ENCODE data around the gene KCTD12.

Gene KCTD12

DNA sequence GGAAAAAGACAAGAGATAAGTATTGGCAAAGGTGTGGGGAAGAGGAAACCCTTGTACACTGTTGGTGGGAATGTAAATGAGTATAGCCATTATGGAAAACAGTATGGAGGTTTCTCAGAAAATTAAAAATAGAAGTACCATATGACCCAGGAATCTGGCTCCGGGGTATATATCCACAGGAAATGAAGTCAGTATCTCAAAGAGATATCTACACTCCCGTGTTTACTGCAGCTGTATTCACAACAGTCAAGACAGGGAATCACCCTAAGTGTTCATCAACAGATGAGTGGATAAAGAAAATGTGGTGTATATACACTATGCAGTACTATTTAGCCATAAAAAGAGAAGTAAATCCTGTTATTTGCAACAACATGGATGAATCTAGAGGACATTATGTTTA is 13.5 kb downstream of the KCTD12 start:
- Histone ChIP-seq H3K9ac (ENCODE audit: low read length) (no peak overlapping the region), H3K4me2 (ENCODE audit: low read length) (no peak overlapping the region), H4K20me1 (ENCODE audit: insufficient read depth, low read length) (no peaks in the 10 kb centered on the region), H3K9me2 (ENCODE audit: low read depth, low read length) (no peaks in the 10 kb centered on the region), H3K36me3 (ENCODE audit: insufficient read depth, low read length) (no peaks in the 10 kb centered on the region), H3K27me3 (ENCODE audit: insufficient read depth, low read length) (0 out of 2 replicates have a peak, but pooled peaks cover 11% of the 10 kb centered on the region), H3K27ac (ENCODE audit: low read depth, low read length, poor library complexity, severe bottlenecking) (no peak overlapping the region), H3F3A (ENCODE audit: insufficient read depth, low read length) (no peaks in the 10 kb centered on the region), H3K4me1 (ENCODE audit: insufficient read depth, low read length, severe bottlenecking) (no peaks in the 10 kb centered on the region), H2AFZ (ENCODE audit: low read length) (no peak overlapping the region), H3K4me3 (ENCODE audit: low read depth, low read length, poor library complexity, severe bottlenecking) (no peak overlapping the region), H3K79me2 (ENCODE audit: insufficient read depth, low read length) (no peaks in the 10 kb centered on the region), H3K9me3 (ENCODE audit: low read length) (no peaks in the 10 kb centered on the region)
- TF ChIP-seq, protein P1, sequence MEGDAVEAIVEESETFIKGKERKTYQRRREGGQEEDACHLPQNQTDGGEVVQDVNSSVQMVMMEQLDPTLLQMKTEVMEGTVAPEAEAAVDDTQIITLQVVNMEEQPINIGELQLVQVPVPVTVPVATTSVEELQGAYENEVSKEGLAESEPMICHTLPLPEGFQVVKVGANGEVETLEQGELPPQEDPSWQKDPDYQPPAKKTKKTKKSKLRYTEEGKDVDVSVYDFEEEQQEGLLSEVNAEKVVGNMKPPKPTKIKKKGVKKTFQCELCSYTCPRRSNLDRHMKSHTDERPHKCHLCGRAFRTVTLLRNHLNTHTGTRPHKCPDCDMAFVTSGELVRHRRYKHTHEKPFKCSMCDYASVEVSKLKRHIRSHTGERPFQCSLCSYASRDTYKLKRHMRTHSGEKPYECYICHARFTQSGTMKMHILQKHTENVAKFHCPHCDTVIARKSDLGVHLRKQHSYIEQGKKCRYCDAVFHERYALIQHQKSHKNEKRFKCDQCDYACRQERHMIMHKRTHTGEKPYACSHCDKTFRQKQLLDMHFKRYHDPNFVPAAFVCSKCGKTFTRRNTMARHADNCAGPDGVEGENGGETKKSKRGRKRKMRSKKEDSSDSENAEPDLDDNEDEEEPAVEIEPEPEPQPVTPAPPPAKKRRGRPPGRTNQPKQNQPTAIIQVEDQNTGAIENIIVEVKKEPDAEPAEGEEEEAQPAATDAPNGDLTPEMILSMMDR (IDR thresholded peaks at IDR 0.05; ENCODE audit: low read length) = no peak
- TF ChIP-seq EZH2 (IDR thresholded peaks at IDR 0.05; ENCODE audit: borderline replicate concordance, low read length) = no peak

- H3K9me2 ChIP-seq (ENCODE audit: low read depth, low read length) = no peaks in the 10 kb centered on the region
- TF ChIP-seq, protein P1 (IDR thresholded peaks at IDR 0.05; ENCODE audit: low read length) = no peak
- no peak for TF ChIP-seq EZH2 (IDR thresholded peaks at IDR 0.05; ENCODE audit: borderline replicate concordance, low read length)
- no peaks in the 10 kb centered on the region for H3K4me1 ChIP-seq (ENCODE audit: insufficient read depth, low read length, severe bottlenecking)
- no peaks in the 10 kb centered on the region for H3F3A ChIP-seq (ENCODE audit: insufficient read depth, low read length)
- H2AFZ ChIP-seq (ENCODE audit: low read length) = no peak overlapping the region
- no peak overlapping the region for H3K4me3 ChIP-seq (ENCODE audit: low read depth, low read length, poor library complexity, severe bottlenecking)
- no peak overlapping the region for H3K27ac ChIP-seq (ENCODE audit: low read depth, low read length, poor library complexity, severe bottlenecking)
- no peaks in the 10 kb centered on the region for H3K36me3 ChIP-seq (ENCODE audit: insufficient read depth, low read length)
- H3K9me3 ChIP-seq (ENCODE audit: low read length) = no peaks in the 10 kb centered on the region
- 0 out of 2 replicates have a peak, but pooled peaks cover 8% of the 10 kb centered on the region for H3K27me3 ChIP-seq (ENCODE audit: insufficient read depth, low read length)
- H3K9ac ChIP-seq (ENCODE audit: low read length) = no peak overlapping the region
- H3K79me2 ChIP-seq (ENCODE audit: insufficient read depth, low read length) = no peaks in the 10 kb centered on the region
- H3K4me2 ChIP-seq (ENCODE audit: low read length) = no peak overlapping the region
- H4K20me1 ChIP-seq (ENCODE audit: insufficient read depth, low read length) = no peaks in the 10 kb centered on the region
These were observed 14.8 kb downstream of the KCTD12 start for GRCh38 chr13:76871432-76871831.

DNA sequence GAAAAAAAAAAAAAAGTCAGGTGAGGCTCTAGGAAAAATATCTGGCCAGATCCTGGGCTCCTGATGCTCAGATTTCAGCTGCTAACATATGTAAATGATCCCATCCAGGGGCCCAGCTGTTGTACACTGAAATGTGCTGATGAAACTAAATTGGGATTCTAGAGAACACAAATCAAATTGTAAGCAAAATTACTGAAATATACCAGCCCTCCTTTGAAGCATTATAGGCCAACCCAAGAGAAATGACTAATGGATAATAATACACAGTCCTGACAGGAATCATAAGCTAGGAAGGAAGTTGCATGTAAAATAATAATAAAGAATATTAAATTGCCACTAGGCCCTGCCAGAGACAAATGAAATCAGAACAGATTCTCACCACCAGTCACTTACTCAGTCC is 17.8 kb downstream of the KCTD12 start:
- H2AFZ ChIP-seq (ENCODE audit: low read length) = no peak overlapping the region
- no peak overlapping the region for H3K9ac ChIP-seq (ENCODE audit: low read length)
- H3F3A ChIP-seq (ENCODE audit: insufficient read depth, low read length) = no peaks in the 10 kb centered on the region
- H3K4me3 ChIP-seq (ENCODE audit: low read depth, low read length, poor library complexity, severe bottlenecking) = no peak overlapping the region
- H4K20me1 ChIP-seq (ENCODE audit: insufficient read depth, low read length) = no peaks in the 10 kb centered on the region
- H3K9me2 ChIP-seq (ENCODE audit: low read depth, low read length) = no peaks in the 10 kb centered on the region
- no peaks in the 10 kb centered on the region for H3K36me3 ChIP-seq (ENCODE audit: insufficient read depth, low read length)
- TF ChIP-seq EZH2 (IDR thresholded peaks at IDR 0.05; ENCODE audit: borderline replicate concordance, low read length) = no peak
- TF ChIP-seq, protein P1 (IDR thresholded peaks at IDR 0.05; ENCODE audit: low read length) = no peak
- H3K4me1 ChIP-seq (ENCODE audit: insufficient read depth, low read length, severe bottlenecking) = no peaks in the 10 kb centered on the region
- no peaks in the 10 kb centered on the region for H3K27me3 ChIP-seq (ENCODE audit: insufficient read depth, low read length)
- H3K27ac ChIP-seq (ENCODE audit: low read depth, low read length, poor library complexity, severe bottlenecking) = no peak overlapping the region
- no peaks in the 10 kb centered on the region for H3K9me3 ChIP-seq (ENCODE audit: low read length)
- H3K4me2 ChIP-seq (ENCODE audit: low read length) = no peak overlapping the region
- no peaks in the 10 kb centered on the region for H3K79me2 ChIP-seq (ENCODE audit: insufficient read depth, low read length)

All from OCI-LY1 (cell line).